NB4 (cell line): ENCODE data around the gene DLG5.

ENCODE experiments used
- CTCF ChIP-seq: IDR thresholded peaks from one replicate; pipeline ENCODE4 v1.5.1; 2012; ENCODE audit warnings: low read depth, low read length
- POLR2A ChIP-seq: IDR thresholded peaks from 2 replicates; pipeline ENCODE4 v1.6.1; 2011; ENCODE audit warnings: mild to moderate bottlenecking; ENCODE audit not compliant: insufficient read length; ENCODE audit errors: extremely low read depth

- TF ChIP-seq CTCF (no peak), POLR2A (no peak)
Measured at GRCh38 chr10:77776487-77776886, 150.1 kb downstream of the DLG5 start.
